T-helper 22 cell (primary cell): ENCODE data around the gene KCNJ14.
A peak's percentile ranks its signal among the peaks of the same experiment; 100 is the strongest.
"Not testable (repeated sequence)": the region's sequence is repeated elsewhere in the genome, so short reads cannot be mapped to it uniquely, and the experiment has no call there.

Experiments used
- DNase-seq: peaks from one replicate; pipeline ENCODE4 v3.0.0-alpha.2; 2020; ENCODE audit warnings: low read depth

KCNJ14 gene

GRCh38 chr19:48471836-48472235 lies 16.5 kb downstream of the KCNJ14 start:
- DNase-seq = no peak

GRCh38 chr19:48473161-48473966 lies 18.0 kb downstream of the KCNJ14 start:
- DNase-seq = no peak

GRCh38 chr19:48474084-48474592 lies 18.8 kb downstream of the KCNJ14 start:
- no peak for DNase-seq

- DNase-seq = no peak
These were observed 20.1 kb downstream of the KCNJ14 start for GRCh38 chr19:48475369-48476068.

GRCh38 chr19:48476176-48476575 lies 20.8 kb downstream of the KCNJ14 start:
- DNase-seq = no peak

GRCh38 chr19:48477067-48477685 lies 21.8 kb downstream of the KCNJ14 start:
- DNase-seq = no peak

GRCh38 chr19:48477698-48478338 lies 22.4 kb downstream of the KCNJ14 start:
- DNase-seq = no peak

- no peak for DNase-seq
These were observed 23.2 kb downstream of the KCNJ14 start for GRCh38 chr19:48478339-48479256.

- DNase-seq = no peak
These were observed 24.3 kb downstream of the KCNJ14 start for GRCh38 chr19:48479686-48480085.

GRCh38 chr19:48480183-48480557 lies 24.8 kb downstream of the KCNJ14 start:
- no peak for DNase-seq

GRCh38 chr19:48480558-48481500 lies 25.5 kb downstream of the KCNJ14 start:
- DNase-seq = peak; percentile 41

- DNase-seq = no peak
These were observed 26.7 kb downstream of the KCNJ14 start for GRCh38 chr19:48481846-48482639.

- no peak for DNase-seq
These were observed 27.9 kb downstream of the KCNJ14 start for GRCh38 chr19:48483301-48483700.

GRCh38 chr19:48484247-48484893 lies 29.0 kb downstream of the KCNJ14 start:
- DNase-seq = no peak

GRCh38 chr19:48484931-48485612 lies 29.7 kb downstream of the KCNJ14 start:
- no peak for DNase-seq

GRCh38 chr19:48486706-48487105 lies 31.3 kb downstream of the KCNJ14 start:
- not testable (repeated sequence) for DNase-seq

GRCh38 chr19:48487544-48487943 lies 32.2 kb downstream of the KCNJ14 start:
- DNase-seq = no peak

- DNase-seq = no peak
These were observed 32.6 kb downstream of the KCNJ14 start for GRCh38 chr19:48487948-48488347.
